SIG-M5 treated with dmso at 0.1 percent for 504 hours (cell line): Measurements from ENCODE around the gene PLXDC2.

Experiments
- DNase-seq: peaks from one replicate; lab custom pipeline; 2025; ENCODE audit not compliant: unreplicated experiment; lab: John Stamatoyannopoulos, UW

The PLXDC2 gene

GRCh38 chr10:19853831-19854230 lies 37.6 kb downstream of the PLXDC2 start:
- DNase-seq: no peak

- DNase-seq: no peak
These were observed 41.6 kb downstream of the PLXDC2 start for GRCh38 chr10:19857876-19858275.

GRCh38 chr10:19860107-19860506 lies 43.9 kb downstream of the PLXDC2 start:
- DNase-seq: no peak

- DNase-seq: no peak
These were observed 46.7 kb downstream of the PLXDC2 start for GRCh38 chr10:19862811-19863515.

GRCh38 chr10:19865676-19866075 lies 49.4 kb downstream of the PLXDC2 start:
- no peak for DNase-seq

GRCh38 chr10:19869370-19869769 lies 53.1 kb downstream of the PLXDC2 start:
- DNase-seq: no peak

GRCh38 chr10:19872504-19873271 lies 56.5 kb downstream of the PLXDC2 start:
- DNase-seq: no peak

- DNase-seq: no peak
These were observed 58.0 kb downstream of the PLXDC2 start for GRCh38 chr10:19874190-19874589.

- no peak for DNase-seq
These were observed 58.6 kb downstream of the PLXDC2 start for GRCh38 chr10:19874791-19875190.

GRCh38 chr10:19876570-19876969 lies 60.3 kb downstream of the PLXDC2 start:
- DNase-seq: no peak

- DNase-seq: no peak
These were observed 61.4 kb downstream of the PLXDC2 start for GRCh38 chr10:19877466-19878255.

GRCh38 chr10:19882621-19883020 lies 66.4 kb downstream of the PLXDC2 start:
- DNase-seq: no peak

- DNase-seq: no peak
These were observed 71.9 kb downstream of the PLXDC2 start for GRCh38 chr10:19888061-19888660.

- no peak for DNase-seq
These were observed 73.0 kb downstream of the PLXDC2 start for GRCh38 chr10:19889256-19889655.

- DNase-seq: no peak
These were observed 75.2 kb downstream of the PLXDC2 start for GRCh38 chr10:19891429-19891828.

GRCh38 chr10:19892270-19892669 lies 76.0 kb downstream of the PLXDC2 start:
- DNase-seq: no peak

- DNase-seq: no peak
These were observed 76.4 kb downstream of the PLXDC2 start for GRCh38 chr10:19892677-19893076.

GRCh38 chr10:19895500-19895899 lies 79.3 kb downstream of the PLXDC2 start:
- no peak for DNase-seq

- DNase-seq: no peak
These were observed 86.2 kb downstream of the PLXDC2 start for GRCh38 chr10:19902456-19902855.

GRCh38 chr10:19904202-19904661 lies 88.0 kb downstream of the PLXDC2 start:
- no peak for DNase-seq

GRCh38 chr10:19906108-19906791 lies 90.0 kb downstream of the PLXDC2 start:
- DNase-seq: no peak
